ENCODE measurements around the gene AMZ2.
"Not testable (repeated sequence)": the region's sequence is repeated elsewhere in the genome, so short reads cannot be mapped to it uniquely, and the experiment has no call there.

DNA sequence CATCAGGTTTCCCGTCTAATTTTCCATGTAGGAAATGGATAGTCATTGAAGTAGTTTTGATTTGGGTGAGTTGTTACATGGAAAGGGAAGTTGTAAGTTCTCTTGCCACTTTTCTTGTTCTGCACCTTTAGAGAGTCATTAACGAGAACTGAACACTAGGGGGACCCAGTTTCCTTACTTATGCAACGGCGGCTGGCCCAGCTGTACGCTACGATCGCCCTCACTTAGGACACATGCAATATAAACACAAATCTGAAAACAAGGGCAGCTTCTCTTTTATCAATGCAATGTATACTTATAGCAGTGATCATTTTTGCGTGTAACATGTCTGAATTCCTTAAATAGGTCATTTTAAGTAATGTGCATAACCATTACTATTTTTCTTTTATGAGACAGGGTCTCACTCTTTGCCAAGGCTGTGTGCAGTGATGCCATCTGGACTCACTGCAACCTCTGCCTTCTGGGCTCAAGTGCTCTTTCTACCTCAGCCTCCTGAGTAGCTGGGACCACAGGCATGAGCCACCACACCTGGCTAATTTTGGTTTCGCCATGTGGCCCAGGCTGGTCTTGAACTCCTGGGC, 15.3 kb downstream of the AMZ2 start:
- TF ChIP-seq, protein P1, sequence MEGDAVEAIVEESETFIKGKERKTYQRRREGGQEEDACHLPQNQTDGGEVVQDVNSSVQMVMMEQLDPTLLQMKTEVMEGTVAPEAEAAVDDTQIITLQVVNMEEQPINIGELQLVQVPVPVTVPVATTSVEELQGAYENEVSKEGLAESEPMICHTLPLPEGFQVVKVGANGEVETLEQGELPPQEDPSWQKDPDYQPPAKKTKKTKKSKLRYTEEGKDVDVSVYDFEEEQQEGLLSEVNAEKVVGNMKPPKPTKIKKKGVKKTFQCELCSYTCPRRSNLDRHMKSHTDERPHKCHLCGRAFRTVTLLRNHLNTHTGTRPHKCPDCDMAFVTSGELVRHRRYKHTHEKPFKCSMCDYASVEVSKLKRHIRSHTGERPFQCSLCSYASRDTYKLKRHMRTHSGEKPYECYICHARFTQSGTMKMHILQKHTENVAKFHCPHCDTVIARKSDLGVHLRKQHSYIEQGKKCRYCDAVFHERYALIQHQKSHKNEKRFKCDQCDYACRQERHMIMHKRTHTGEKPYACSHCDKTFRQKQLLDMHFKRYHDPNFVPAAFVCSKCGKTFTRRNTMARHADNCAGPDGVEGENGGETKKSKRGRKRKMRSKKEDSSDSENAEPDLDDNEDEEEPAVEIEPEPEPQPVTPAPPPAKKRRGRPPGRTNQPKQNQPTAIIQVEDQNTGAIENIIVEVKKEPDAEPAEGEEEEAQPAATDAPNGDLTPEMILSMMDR (IDR thresholded peaks at IDR 0.05): peak; percentile 45 to 66 (median 55)
- TF ChIP-seq POLR2A (IDR thresholded peaks at IDR 0.05): not testable (repeated sequence)

Measured in transverse colon (tissue), 3 donors.